Tracheal epithelial cell (primary cell): Measurements from ENCODE around the gene VCPKMT. TPM values are rescaled to one million over a fixed set of nuclear protein-coding genes. Genes with fewer than 3 reads are reported as not detected.

Experiments used
- total RNA-seq: library from RNA; depleted of rRNA; stranded (reverse); fragments of >200 nt; gene quantifications from 2 replicates; pipeline ENCODE4 v1.2.1, GENCODE V29; 2014

VCPKMT gene
- total RNA-seq: 3.6 and 4.5 TPM in 2 replicates

DNA sequence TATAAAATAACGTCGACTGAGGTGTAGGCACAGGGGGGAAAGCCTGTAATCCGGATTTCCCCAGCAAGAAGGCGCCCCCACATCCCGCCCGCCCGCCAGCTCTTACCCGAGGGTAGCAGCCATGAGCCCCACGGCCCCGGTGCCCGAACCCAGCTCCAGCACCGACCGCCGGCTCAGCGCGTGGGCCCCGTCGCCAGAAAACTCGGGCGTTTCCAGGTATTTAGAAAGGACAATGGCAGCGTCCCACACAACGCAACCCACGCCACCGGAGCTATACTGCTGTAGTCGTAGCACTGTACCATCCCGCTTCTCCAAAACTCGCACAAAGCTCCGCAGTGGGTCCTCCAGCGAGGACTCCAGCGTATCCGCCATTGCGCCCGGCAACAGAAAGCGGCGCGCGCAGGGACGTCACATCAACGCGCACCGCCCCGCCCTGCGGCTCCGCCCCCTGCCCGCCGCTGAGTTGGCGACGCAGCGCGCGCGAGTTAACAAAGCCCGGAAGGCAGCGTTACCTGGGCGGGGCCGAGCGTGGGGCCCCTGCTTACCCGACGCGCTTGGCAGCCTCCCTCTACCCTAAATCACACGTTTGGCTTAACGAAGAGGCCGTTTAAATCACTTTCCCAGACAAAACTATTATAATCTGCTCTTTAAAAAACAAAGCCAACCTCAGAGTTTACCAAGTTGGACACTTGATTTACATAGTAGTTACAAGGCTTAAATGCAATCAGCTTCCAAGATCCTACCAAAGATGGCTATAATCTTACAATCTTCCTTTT is at the start of gene VCPKMT:
Gene VCPKMT, minus strand, starts transcription at position 392 of the 776 bp plus-strand sequence. Its CDS starts 20 bp downstream, at position 372.

Other genes with a start within 250 kb of the VCPKMT start
- gene ARF6, start 223.5 kb downstream of the VCPKMT start, total RNA-seq: 91.2 and 92.3 TPM in 2 replicates
- gene SOS2, start 115.0 kb upstream of the VCPKMT start, total RNA-seq: 21.7 and 22.2 TPM in 2 replicates
- gene L2HGDH, start 195.7 kb upstream of the VCPKMT start, total RNA-seq: 7.0 and 12.1 TPM in 2 replicates
- gene DMAC2L, start 195.8 kb upstream of the VCPKMT start, total RNA-seq: 5.5 and 9.2 TPM in 2 replicates